Activated naive CD4-positive, alpha-beta T cell treated with anti-CD3 and anti-CD28 coated beads for 36 hours (primary cell): ENCODE data around the gene MPEG1. TPM values are rescaled to one million over a fixed set of nuclear protein-coding genes. Genes with fewer than 3 reads are reported as not detected.

Source experiments
- CTCF ChIA-PET: fragments of 350-600 bp; sonication (Branson Sonifier 250); formaldehyde crosslinking; loops from one replicate; lab custom pipeline; 2021; ENCODE audit warnings: antibody characterized with exemption; lab: Charles Lee
- DNase-seq: peaks from one replicate; pipeline ENCODE4 v3.0.0-alpha.2; 2020
- H3K27ac Mint-ChIP-seq: one replicate; pipeline ENCODE4 v1.8.0; 2021; ENCODE audit warnings: mild to moderate bottlenecking, mixed read lengths
- H3K27me3 Mint-ChIP-seq: one replicate; pipeline ENCODE4 v1.8.0; 2021; ENCODE audit warnings: low read depth, mixed read lengths
- H3K36me3 Mint-ChIP-seq: one replicate; pipeline ENCODE4 v1.8.0; 2021; ENCODE audit warnings: low read depth, mixed read lengths
- H3K4me1 Mint-ChIP-seq: one replicate; pipeline ENCODE4 v1.8.0; 2021; ENCODE audit warnings: low read depth, mixed read lengths
- H3K4me3 Mint-ChIP-seq: one replicate; pipeline ENCODE4 v1.8.0; 2021; ENCODE audit warnings: mild to moderate bottlenecking, moderate library complexity, mixed read lengths
- H3K9me3 Mint-ChIP-seq: one replicate; pipeline ENCODE4 v1.8.0; 2021; ENCODE audit warnings: mixed read lengths
- intact Hi-C: fragments of 100-400 bp; cut with micrococcal nuclease; formaldehyde crosslinking; loops from one replicate; pipeline ENCODE4 v1.15.1; 2023
- total RNA-seq, 2 experiments: library from RNA; stranded (reverse); gene quantifications; one replicate each; pipeline ENCODE4 v1.2.3, GENCODE V29; 2021

The MPEG1 gene
- total RNA-seq, 2 experiments from 2014 or later, result not detected

GRCh38 chr11:59174664-59175033 lies 38.1 kb downstream of the MPEG1 start:
- Mint-ChIP-seq H3K27ac (no peak overlapping the region), H3K4me3 (no peak overlapping the region), H3K4me1 (peaks cover 13% of the 10 kb centered on the region), H3K27me3 (peaks cover 18% of the 10 kb centered on the region), H3K9me3 (peaks cover 4% of the 10 kb centered on the region), H3K36me3 (no peaks in the 10 kb centered on the region)
- peak; percentile 38 for DNase-seq
- CTCF ChIA-PET, result interaction anchor here (0.8 to 5.0 kb wide), 6 partner anchors 12 to 256 kb away, joined by 3 to 29 read pairs (median 4); no protein-coding TSS in a partner anchor
- intact Hi-C loops, result no loop called here

- H3K27me3 Mint-ChIP-seq, result peaks cover 18% of the 10 kb centered on the region
- no peak overlapping the region for H3K27ac Mint-ChIP-seq
- no peaks in the 10 kb centered on the region for H3K9me3 Mint-ChIP-seq
- intact Hi-C loops, result no loop called here
- CTCF ChIA-PET, result interaction anchor here (0.8 to 5.0 kb wide), 5 partner anchors 12 to 257 kb away, joined by 3 to 29 read pairs (median 3); no protein-coding TSS in a partner anchor
- DNase-seq, result no peak
- H3K4me1 Mint-ChIP-seq, result peaks cover 13% of the 10 kb centered on the region
- no peaks in the 10 kb centered on the region for H3K36me3 Mint-ChIP-seq
- H3K4me3 Mint-ChIP-seq, result no peak overlapping the region
Measured at GRCh38 chr11:59173964-59174663, 38.6 kb downstream of the MPEG1 start.

- intact Hi-C loops, result no loop called here
- Mint-ChIP-seq H3K27me3 (peaks cover 18% of the 10 kb centered on the region), H3K36me3 (no peaks in the 10 kb centered on the region), H3K4me3 (peak overlapping the region; percentile 68), H3K27ac (no peak overlapping the region), H3K4me1 (peaks cover 13% of the 10 kb centered on the region), H3K9me3 (no peaks in the 10 kb centered on the region)
- CTCF ChIA-PET, result interaction anchor here (0.9 to 5.0 kb wide), 9 partner anchors 13 to 256 kb away, joined by 3 to 47 read pairs (median 8); no protein-coding TSS in a partner anchor
- DNase-seq, result peak; percentile 14
Measured at GRCh38 chr11:59173080-59173963, 39.4 kb downstream of the MPEG1 start.

DNA sequence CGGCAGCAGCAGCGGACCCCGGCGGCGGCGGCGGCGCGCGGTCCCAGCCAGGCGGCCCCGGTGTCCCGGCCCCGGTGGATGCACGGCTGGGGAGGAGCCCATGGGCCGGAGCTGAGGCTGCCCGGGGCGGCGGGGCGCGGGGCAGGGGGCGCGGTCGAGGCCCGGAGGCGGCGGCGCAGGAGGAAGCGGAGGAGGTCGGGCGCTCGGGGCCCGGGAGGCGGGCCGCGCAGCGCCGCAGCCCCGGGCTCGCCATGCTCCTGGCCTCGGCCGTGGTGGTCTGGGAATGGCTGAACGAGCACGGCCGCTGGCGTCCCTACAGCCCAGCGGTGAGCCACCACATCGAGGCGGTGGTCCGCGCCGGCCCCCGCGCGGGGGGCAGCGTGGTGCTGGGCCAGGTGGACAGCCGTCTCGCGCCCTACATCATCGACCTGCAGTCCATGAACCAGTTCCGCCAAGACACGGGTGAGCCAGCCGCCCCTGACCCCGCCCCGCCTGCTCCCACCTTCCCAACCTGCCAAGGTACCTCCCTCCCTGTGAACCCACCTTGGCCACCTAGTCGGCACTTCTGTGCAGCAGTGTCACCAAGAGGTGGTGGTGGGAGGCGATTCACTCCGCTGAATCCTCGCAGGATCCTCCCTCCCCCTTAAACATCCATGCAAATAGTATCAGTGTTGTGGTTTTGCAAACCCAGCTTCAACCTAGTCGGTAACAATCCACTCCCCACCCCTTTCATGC lies 40.2 kb downstream of the MPEG1 start:
- Mint-ChIP-seq H3K4me3 (peak overlapping the region; percentile 68), H3K9me3 (no peaks in the 10 kb centered on the region), H3K4me1 (peaks cover 13% of the 10 kb centered on the region), H3K27me3 (peaks cover 18% of the 10 kb centered on the region), H3K36me3 (no peaks in the 10 kb centered on the region), H3K27ac (no peak overlapping the region)
- CTCF ChIA-PET, result interaction anchor here (0.5 to 4.2 kb wide), 27 partner anchors 8 to 482 kb away, joined by 3 to 67 read pairs (median 7); partner anchors contain the start of gene MPEG1
- intact Hi-C loops, result loop anchor here (1.0 kb wide), 1 partner anchor 28 kb away; no protein-coding TSS in a partner anchor
- DNase-seq, result peak; percentile 19

DNA sequence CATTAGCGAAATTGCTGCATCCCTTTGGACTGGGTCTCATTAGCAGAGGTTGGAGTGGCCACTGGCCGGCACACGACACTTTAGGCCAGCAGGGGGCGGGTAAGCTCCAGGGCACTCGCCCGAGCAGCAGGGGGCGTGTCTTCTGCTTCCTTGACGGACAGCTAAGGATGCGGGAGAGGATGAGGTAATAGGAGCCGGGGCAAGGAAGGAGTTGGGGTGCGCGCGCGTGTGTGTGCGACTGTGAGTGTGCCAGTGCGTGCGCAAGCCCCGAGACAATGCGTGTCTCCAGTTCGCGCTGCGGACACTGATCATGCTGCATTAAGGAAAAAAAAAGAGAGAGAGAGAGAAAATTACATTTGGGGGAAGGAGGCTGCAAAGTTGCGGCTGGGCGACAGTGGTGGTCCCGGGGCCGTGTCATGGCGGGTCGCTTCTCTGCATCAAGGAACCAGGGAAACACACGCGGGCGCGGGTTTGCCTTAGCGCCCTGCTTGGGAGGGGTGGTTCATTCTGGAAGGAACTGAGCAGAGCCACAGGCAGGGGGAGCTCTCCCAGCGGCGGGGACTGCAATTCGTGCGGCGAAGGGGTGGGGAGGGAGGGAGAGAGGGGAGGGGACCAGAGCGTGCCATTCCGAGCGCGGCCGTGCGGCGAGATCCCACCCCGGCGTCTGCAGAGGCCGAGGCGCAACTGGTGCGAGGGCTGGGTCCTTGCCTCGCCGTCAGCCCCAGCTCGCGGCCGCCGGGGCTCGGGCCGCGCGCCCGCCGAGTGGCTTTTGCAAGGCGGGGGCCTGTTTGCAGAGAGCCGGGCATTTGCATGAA lies 41.0 kb downstream of the MPEG1 start, which contains the start of gene DTX4:
Gene DTX4 (plus strand): TSS at position 625 of the 815 bp plus-strand sequence. CDS start 464 bp downstream, outside the sequence.
- H3K27ac Mint-ChIP-seq, result no peak within 1 kb of the TSS
- peak within 1 kb of the TSS; percentile 68 for H3K4me3 Mint-ChIP-seq
- peaks cover 13% of the 10 kb centered on the region for H3K4me1 Mint-ChIP-seq
- peaks cover 15% of the 10 kb centered on the region for H3K27me3 Mint-ChIP-seq
- intact Hi-C loops, result loop anchor here (1.0 kb wide), 7 partner anchors 15 to 509 kb away; no protein-coding TSS in a partner anchor
- CTCF ChIA-PET, result interaction anchor here (0.5 to 4.2 kb wide), 36 partner anchors 9 to 630 kb away, joined by 3 to 67 read pairs (median 6); partner anchors contain the start of genes MPEG1, OR5A1 and OR5A2
- no peaks in the 10 kb centered on the region for H3K9me3 Mint-ChIP-seq
- DNase-seq, result peak; percentile 94
- no peaks in the 10 kb centered on the region for H3K36me3 Mint-ChIP-seq

GRCh38 chr11:59164028-59164427 lies 48.7 kb downstream of the MPEG1 start:
- Mint-ChIP-seq H3K4me1 (peaks cover 2% of the 10 kb centered on the region), H3K27me3 (peaks cover 16% of the 10 kb centered on the region), H3K27ac (no peak overlapping the region), H3K9me3 (no peaks in the 10 kb centered on the region), H3K36me3 (no peaks in the 10 kb centered on the region), H3K4me3 (no peak overlapping the region)
- CTCF ChIA-PET, result interaction anchor here (0.7 to 1.1 kb wide), 3 partner anchors 16 to 205 kb away, joined by 3 read pairs; no protein-coding TSS in a partner anchor
- intact Hi-C loops, result no loop called here
- no peak for DNase-seq

Other genes with a start within 250 kb of the MPEG1 start
- not detected for gene GLYATL1B, start 126.6 kb downstream of the MPEG1 start, total RNA-seq
- 10 to 100 TPM; 21.6 to 22.6 TPM for gene FAM111B, start 105.7 kb downstream of the MPEG1 start, total RNA-seq
- 10 to 100 TPM; 98.3 to 99.4 TPM for gene FAM111A, start 70.1 kb downstream of the MPEG1 start, total RNA-seq
- gene DTX4, start 40.8 kb downstream of the MPEG1 start, total RNA-seq, result under 1 TPM; 0.07 to 0.14 TPM
- gene OR5AN1, start 146.0 kb upstream of the MPEG1 start, total RNA-seq, result not detected
- not detected for gene OR5A2, start 213.5 kb upstream of the MPEG1 start, total RNA-seq
- not detected for gene OR5A1, start 223.5 kb upstream of the MPEG1 start, total RNA-seq
- not detected for gene OR4D6, start 244.0 kb upstream of the MPEG1 start, total RNA-seq